Aorta (tissue), 5 donors: Measurements from ENCODE around the gene TMEM132E. TPM values are rescaled to one million over a fixed set of nuclear protein-coding genes. Genes with fewer than 3 reads are reported as not detected.

Source experiments
- ATAC-seq: fragments of 200-7000 bp; cut with Tn5 transposase; one replicate; pipeline ENCODE4 v1.9.1; 2022; ENCODE audit warnings: moderate library complexity; ENCODE audit not compliant: low FRiP score
- DNase-seq, 2 donors: peaks; one replicate each; pipeline ENCODE4 v3.0.0-alpha.2; 2020
- H3K27ac ChIP-seq, 2 donors: one replicate each; pipeline ENCODE4 v1.5.1; 2013; ENCODE audit warnings: low read length in 2 of 2, mild to moderate bottlenecking in 2 of 2, moderate library complexity in 2 of 2, control low read depth in 1 of 2, inconsistent platforms in 1 of 2, low read depth in 1 of 2
- H3K27me3 ChIP-seq, 2 donors: one replicate each; pipeline ENCODE4 v1.6.1; 2013; ENCODE audit warnings: control low read depth in 1 of 2, low read length in 1 of 2, mild to moderate bottlenecking in 1 of 2, moderate library complexity in 1 of 2; ENCODE audit not compliant: insufficient read depth in 2 of 2, control insufficient read depth in 1 of 2
- H3K36me3 ChIP-seq, 2 donors: one replicate each; pipeline ENCODE4 v1.6.1; 2013; ENCODE audit warnings: control low read depth in 1 of 2, low read length in 1 of 2, mild to moderate bottlenecking in 1 of 2; ENCODE audit not compliant: insufficient read depth in 2 of 2, control insufficient read depth in 1 of 2
- H3K4me1 ChIP-seq, 2 donors: one replicate each; pipeline ENCODE4 v1.6.1; 2013; ENCODE audit warnings: low read length in 2 of 2, control low read depth in 1 of 2, mild to moderate bottlenecking in 1 of 2, moderate library complexity in 1 of 2; ENCODE audit not compliant: insufficient read depth in 2 of 2, control insufficient read depth in 1 of 2
- H3K4me3 ChIP-seq, 2 donors: one replicate each; pipeline ENCODE4 v1.5.1; 2013; ENCODE audit warnings: low read length in 2 of 2, control low read depth in 1 of 2, mild to moderate bottlenecking in 1 of 2
- H3K9me3 ChIP-seq: one replicate; pipeline ENCODE4 v1.6.1; 2013; ENCODE audit warnings: mild to moderate bottlenecking, low read length; ENCODE audit not compliant: control insufficient read depth
- WGBS, 2 donors: extraction: QIAGEN DNeasy Blood & Tissue Kit; methylation state at CpG; one replicate each; pipeline ENCODE4 v1.1.7; 2013; 5-methylcytosine and 5-hydroxymethylcytosine counted together
- intact Hi-C, 2 donors: fragments of 100-400 bp; cut with DNase I; formaldehyde crosslinking; loops; one replicate each; pipeline versions ENCODE4 v1.14.2 to v1.15.0; 2022
- polyA plus RNA-seq, 2 donors: library from polyadenylated mRNA; stranded (reverse); fragments of 200-250 nt; gene quantifications; one replicate each; pipeline ENCODE4 v1.2.3, GENCODE V29; 2013
- total RNA-seq, 2 donors: library from RNA; stranded (reverse); fragmentation: NEBNext Ultra II Directional; extraction: Animal tissue kit (Norgen Biotek cat#: 25700); gene quantifications; one replicate each; pipeline ENCODE4 v1.2.1, GENCODE V29; 2021
- donor health status: healthy with polysubstance abuse.
- donor health status: Bipolar disorder and iron deficiency.
- donor health status: DM: no; HTN: no; CAD: no.
- donor health status: DM: no; HTN: no; CAD: no.
- donor health status: DM: yes; HTN: yes; CAD: no.

Gene TMEM132E
- total and polyA plus RNA-seq, 4 donors, result 0.15 to 0.36 (median 0.27) TPM

DNA sequence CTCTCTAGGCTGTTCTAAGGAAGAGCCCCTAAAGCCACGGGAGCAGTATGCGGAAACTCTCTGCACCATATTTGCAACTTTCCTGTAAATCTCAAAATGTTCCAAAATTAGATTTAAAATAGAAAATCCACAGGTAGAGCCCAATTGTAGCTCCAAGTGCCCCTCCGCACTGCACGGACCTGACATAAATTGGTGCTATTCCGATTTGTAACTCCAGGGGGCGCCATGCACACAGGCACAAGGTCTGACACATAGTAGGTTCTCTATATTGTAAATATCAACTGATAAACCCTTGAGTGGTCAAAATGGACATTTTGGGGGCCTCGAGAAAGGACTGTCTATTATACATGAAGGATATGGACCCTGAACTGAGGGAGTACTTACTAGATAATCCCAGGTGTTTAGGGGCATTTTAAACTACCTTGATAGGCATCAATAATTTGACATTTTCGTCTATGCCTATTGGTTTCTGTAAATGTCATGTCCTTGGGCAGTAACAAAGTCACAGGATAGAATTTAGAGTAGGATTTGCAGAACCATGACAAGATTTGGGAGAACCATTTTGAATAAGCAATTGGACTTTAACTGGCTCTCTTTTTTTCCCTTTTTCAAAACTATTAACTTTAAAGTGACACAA is 36.6 kb upstream of the TMEM132E start:
- WGBS, 2 donors, result 6 to 7% methylated on average over 8 of the region's 8 CpGs
- no peaks in the 10 kb centered on the region for H3K4me1 ChIP-seq
- ATAC-seq (no peak), DNase-seq (no peak)
- no peak overlapping the region for H3K27ac ChIP-seq
- no peak overlapping the region for H3K4me3 ChIP-seq
- intact Hi-C loops, result loop anchor here (5.0 to 10.0 kb wide), 2 partner anchors 92 to 574 kb away; partner anchors contain the start of gene RAD51D (in 1 of the 2)
- H3K9me3 ChIP-seq, result no peaks in the 10 kb centered on the region
- no peaks in the 10 kb centered on the region for H3K27me3 ChIP-seq
- no peaks in the 10 kb centered on the region for H3K36me3 ChIP-seq

DNA sequence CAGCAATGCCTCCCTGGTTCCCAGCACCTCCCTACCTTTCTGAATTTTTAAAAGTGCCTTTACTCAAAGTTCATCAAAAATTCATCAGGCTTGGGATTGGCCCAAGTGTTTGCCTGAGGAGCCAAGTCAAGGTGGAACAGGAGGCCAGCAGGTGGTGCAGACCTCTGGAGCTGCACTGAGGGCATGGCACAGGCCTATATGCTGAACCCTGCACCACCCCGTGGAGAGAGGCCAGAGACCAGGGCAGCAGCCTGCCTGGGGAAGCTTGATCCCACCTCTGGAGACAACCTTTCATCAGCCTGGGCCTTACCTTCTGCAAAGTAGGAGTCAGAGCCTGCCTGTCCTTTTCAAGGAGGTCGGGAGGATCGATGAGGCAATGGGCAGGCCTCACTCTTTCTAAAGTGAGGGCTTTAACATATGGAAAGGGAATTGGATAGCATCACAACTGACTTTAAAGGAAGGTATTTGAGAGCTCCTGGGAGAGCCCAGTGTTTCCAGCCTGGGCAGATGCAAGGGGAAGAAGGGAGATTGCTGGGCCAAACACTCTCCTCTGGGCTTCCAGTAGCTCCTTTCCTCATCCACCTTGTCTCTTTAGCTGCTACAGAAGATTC is 31.8 kb upstream of the TMEM132E start:
- H3K27ac ChIP-seq, result no peak overlapping the region
- WGBS, 2 donors, result 39 to 44% methylated on average over 3 of the region's 3 CpGs
- H3K9me3 ChIP-seq, result no peaks in the 10 kb centered on the region
- H3K4me3 ChIP-seq, result no peak overlapping the region
- H3K27me3 ChIP-seq, result no peaks in the 10 kb centered on the region
- H3K36me3 ChIP-seq, result no peaks in the 10 kb centered on the region
- intact Hi-C loops, result loop anchor here (5.0 to 10.0 kb wide), 2 partner anchors 87 to 570 kb away; partner anchors contain the start of gene RAD51D (in 1 of the 2)
- no peak for ATAC-seq
- DNase-seq, result no peak
- no peaks in the 10 kb centered on the region for H3K4me1 ChIP-seq

- 58 to 60% methylated on average over 6 of the region's 6 CpGs for WGBS, 2 donors
- H3K36me3 ChIP-seq, result no peaks in the 10 kb centered on the region
- ATAC-seq (no peak), DNase-seq (no peak)
- no peaks in the 10 kb centered on the region for H3K4me1 ChIP-seq
- H3K9me3 ChIP-seq, result no peaks in the 10 kb centered on the region
- H3K4me3 ChIP-seq, result no peak overlapping the region
- no peak overlapping the region for H3K27ac ChIP-seq
- intact Hi-C loops, result loop anchor here (5.0 to 10.0 kb wide), 2 partner anchors 85 to 567 kb away; partner anchors contain the start of gene RAD51D (in 1 of the 2)
- H3K27me3 ChIP-seq, result no peaks in the 10 kb centered on the region
Measured at GRCh38 chr17:34549966-34550365, 29.4 kb upstream of the TMEM132E start.

GRCh38 chr17:34553907-34554306 is 25.5 kb upstream of the TMEM132E start:
- H3K4me3 ChIP-seq, result no peak overlapping the region
- H3K27me3 ChIP-seq, result no peaks in the 10 kb centered on the region
- H3K9me3 ChIP-seq, result peaks cover 2% of the 10 kb centered on the region
- 64 to 67% methylated on average over 4 of the region's 4 CpGs for WGBS, 2 donors
- no peak for DNase-seq
- intact Hi-C loops, result no loop called here
- H3K4me1 ChIP-seq, result no peaks in the 10 kb centered on the region
- no peak for ATAC-seq
- H3K36me3 ChIP-seq, result no peaks in the 10 kb centered on the region
- H3K27ac ChIP-seq, result no peak overlapping the region

- Histone ChIP-seq H3K27ac (no peak overlapping the region), H3K4me1 (no peaks in the 10 kb centered on the region), H3K36me3 (no peaks in the 10 kb centered on the region), H3K4me3 (no peak overlapping the region), H3K9me3 (peaks cover 2% of the 10 kb centered on the region), H3K27me3 (no peaks in the 10 kb centered on the region)
- DNase-seq (no peak), ATAC-seq (no peak)
- intact Hi-C loops, result no loop called here
- WGBS, 2 donors, result 10 to 14% methylated on average over 4 of the region's 4 CpGs
Measured at GRCh38 chr17:34556384-34556783, 23.0 kb upstream of the TMEM132E start.

- no peak for ATAC-seq
- no peak for DNase-seq
- Histone ChIP-seq H3K4me3 (no peak overlapping the region), H3K27ac (no peak overlapping the region), H3K4me1 (no peaks in the 10 kb centered on the region), H3K36me3 (no peaks in the 10 kb centered on the region), H3K27me3 (no peaks in the 10 kb centered on the region), H3K9me3 (peaks cover 2% of the 10 kb centered on the region)
- intact Hi-C loops, result no loop called here
- 72 to 75% methylated on average over 2 of the region's 2 CpGs for WGBS, 2 donors
Measured at GRCh38 chr17:34556931-34557330, 22.5 kb upstream of the TMEM132E start.

DNA sequence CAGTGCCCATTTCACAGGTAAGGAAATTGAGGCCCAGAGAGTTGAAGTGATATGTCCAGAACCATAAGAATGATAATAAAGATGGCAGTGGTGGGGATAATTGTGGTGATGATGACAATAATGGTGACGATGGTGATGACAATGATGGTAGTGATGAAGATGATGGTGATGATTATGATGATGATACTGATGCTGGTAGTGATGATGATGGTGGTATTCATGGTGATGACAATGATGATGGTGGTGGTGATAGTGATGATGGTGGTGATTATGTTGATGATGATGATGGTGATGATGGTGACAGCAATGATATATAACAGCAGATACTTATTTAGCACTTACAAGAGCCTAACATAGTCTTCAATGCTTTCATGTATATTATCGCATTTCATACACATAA is 18.1 kb upstream of the TMEM132E start:
- H3K27ac ChIP-seq, result no peak overlapping the region
- H3K9me3 ChIP-seq, result peaks cover 2% of the 10 kb centered on the region
- H3K27me3 ChIP-seq, result no peaks in the 10 kb centered on the region
- no peak overlapping the region for H3K4me3 ChIP-seq
- H3K36me3 ChIP-seq, result no peaks in the 10 kb centered on the region
- DNase-seq (no peak), ATAC-seq (no peak)
- WGBS, 2 donors, result 68 to 95% methylated on average over 2 of the region's 2 CpGs
- H3K4me1 ChIP-seq, result no peaks in the 10 kb centered on the region
- intact Hi-C loops, result loop anchor here in 1 of 2 donors (10.0 kb wide), 1 partner anchor 407 kb away; no protein-coding TSS in a partner anchor

DNA sequence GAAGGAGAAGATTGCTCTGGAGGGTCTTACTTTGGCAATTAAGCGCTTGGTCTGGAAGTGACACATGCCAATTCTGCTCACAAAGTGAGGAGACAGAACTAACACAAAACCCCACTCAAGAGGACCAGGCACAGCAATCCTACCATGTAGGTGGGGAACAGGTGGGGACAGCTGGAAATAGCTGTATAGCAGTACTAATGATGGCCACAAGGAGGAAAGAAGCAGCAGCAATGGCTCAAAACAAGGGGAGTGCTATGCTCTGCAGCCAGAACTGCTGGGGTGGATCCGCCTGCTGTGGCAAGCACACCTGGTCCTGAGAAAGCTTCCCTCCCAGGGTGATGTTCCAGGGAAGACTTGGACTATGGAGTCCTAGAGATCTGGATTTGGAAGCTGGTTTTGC is 17.0 kb upstream of the TMEM132E start:
- WGBS, 2 donors, result 28 to 52% methylated on average over 2 of the region's 2 CpGs
- H3K9me3 ChIP-seq, result no peaks in the 10 kb centered on the region
- no peak for DNase-seq
- intact Hi-C loops, result loop anchor here in 1 of 2 donors (10.0 kb wide), 1 partner anchor 408 kb away; no protein-coding TSS in a partner anchor
- H3K36me3 ChIP-seq, result no peaks in the 10 kb centered on the region
- no peaks in the 10 kb centered on the region for H3K27me3 ChIP-seq
- H3K4me1 ChIP-seq, result no peaks in the 10 kb centered on the region
- H3K4me3 ChIP-seq, result no peak overlapping the region
- no peak overlapping the region for H3K27ac ChIP-seq
- no peak for ATAC-seq

GRCh38 chr17:34565713-34566112 is 13.7 kb upstream of the TMEM132E start:
- Histone ChIP-seq H3K27me3 (no peaks in the 10 kb centered on the region), H3K36me3 (no peaks in the 10 kb centered on the region), H3K27ac (no peak overlapping the region), H3K9me3 (no peaks in the 10 kb centered on the region), H3K4me1 (no peaks in the 10 kb centered on the region), H3K4me3 (no peak overlapping the region)
- intact Hi-C loops, result loop anchor here in 1 of 2 donors (10.0 kb wide), 1 partner anchor 411 kb away; no protein-coding TSS in a partner anchor
- DNase-seq (no peak), ATAC-seq (no peak)
- 82 to 94% methylated on average over 1 of the region's 1 CpG for WGBS, 2 donors
